Endothelial cell of hepatic sinusoid (primary cell): Measurements from ENCODE around the gene MYCBP.
"Not testable (repeated sequence)": the region's sequence is repeated elsewhere in the genome, so short reads cannot be mapped to it uniquely, and the experiment has no call there.

Experiments
- in situ Hi-C: cut with HindIII; loops from 2 replicates; pipeline ENCODE4 v1.10.0; 2017; ENCODE audit warnings: low sequenced_read_pairs

Gene MYCBP

GRCh38 chr1:38873027-38873969, at the start of gene MYCBP:
MYCBP (minus strand) TSS chr1:38873348; CDS start chr1:38873305, 43 bp downstream.
- in situ Hi-C loops, result loop anchor here (5.0 kb wide), 1 partner anchor 84 kb away; no protein-coding TSS in a partner anchor

- in situ Hi-C loops, result no loop called here
Measured at GRCh38 chr1:38919130-38919529, 46.0 kb upstream of the MYCBP start.

GRCh38 chr1:38918568-38918967, 45.4 kb upstream of the MYCBP start:
- in situ Hi-C loops, result no loop called here

- in situ Hi-C loops, result no loop called here
Measured at GRCh38 chr1:38917772-38918171, 44.6 kb upstream of the MYCBP start.

GRCh38 chr1:38917337-38917736, 44.2 kb upstream of the MYCBP start:
- in situ Hi-C loops, result no loop called here

GRCh38 chr1:38915352-38915948, 42.3 kb upstream of the MYCBP start:
- in situ Hi-C loops, result no loop called here

GRCh38 chr1:38914908-38915307, 41.8 kb upstream of the MYCBP start:
- in situ Hi-C loops, result not testable (repeated sequence)

- in situ Hi-C loops, result no loop called here
Measured at GRCh38 chr1:38908821-38909220, 35.7 kb upstream of the MYCBP start.

GRCh38 chr1:38905985-38906384, 32.8 kb upstream of the MYCBP start:
- in situ Hi-C loops, result no loop called here

- in situ Hi-C loops, result no loop called here
Measured at GRCh38 chr1:38899560-38899959, 26.4 kb upstream of the MYCBP start.

- in situ Hi-C loops, result no loop called here
Measured at GRCh38 chr1:38898653-38899230, 25.6 kb upstream of the MYCBP start.

- in situ Hi-C loops, result no loop called here
Measured at GRCh38 chr1:38896169-38896568, 23.0 kb upstream of the MYCBP start.

GRCh38 chr1:38892976-38893375, 19.8 kb upstream of the MYCBP start:
- in situ Hi-C loops, result no loop called here

GRCh38 chr1:38891753-38892152, 18.6 kb upstream of the MYCBP start:
- in situ Hi-C loops, result no loop called here

- in situ Hi-C loops, result no loop called here
Measured at GRCh38 chr1:38889589-38889988, 16.4 kb upstream of the MYCBP start.

GRCh38 chr1:38888423-38889333, 15.5 kb upstream of the MYCBP start:
- in situ Hi-C loops, result no loop called here

- in situ Hi-C loops, result no loop called here
Measured at GRCh38 chr1:38885092-38885491, 11.9 kb upstream of the MYCBP start.

GRCh38 chr1:38881487-38881886, 8.3 kb upstream of the MYCBP start, which contains the start of gene GJA9:
GJA9 (minus strand) TSS chr1:38881587; CDS start chr1:38876098, 5,489 bp downstream.
- in situ Hi-C loops, result no loop called here

GRCh38 chr1:38875811-38876210, 2.7 kb upstream of the MYCBP start:
- in situ Hi-C loops, result no loop called here

GRCh38 chr1:38872401-38873026, 634 bp downstream of the MYCBP start:
- in situ Hi-C loops, result loop anchor here (5.0 kb wide), 1 partner anchor 85 kb away; no protein-coding TSS in a partner anchor
